NCI-H1092 (cell line): ENCODE measurements around the gene NME7.
"Not testable (repeated sequence)": the region's sequence is repeated elsewhere in the genome, so short reads cannot be mapped to it uniquely, and the experiment has no call there.

ENCODE experiments used
- DNase-seq: peaks from one replicate; lab custom pipeline; 2025; lab: John Stamatoyannopoulos, UW

NME7 gene

GRCh38 chr1:169214598-169214997 is 153.0 kb downstream of the NME7 start:
- DNase-seq, result no peak

GRCh38 chr1:169212088-169212487 is 155.5 kb downstream of the NME7 start:
- DNase-seq, result no peak

GRCh38 chr1:169207797-169208520 is 159.6 kb downstream of the NME7 start:
- DNase-seq, result no peak

GRCh38 chr1:169204157-169204556 is 163.4 kb downstream of the NME7 start:
- no peak for DNase-seq

GRCh38 chr1:169202791-169203665 is 164.6 kb downstream of the NME7 start:
- DNase-seq, result no peak

- DNase-seq, result no peak
Measured at GRCh38 chr1:169201084-169201619, 166.4 kb downstream of the NME7 start.

GRCh38 chr1:169200319-169200718 is 167.3 kb downstream of the NME7 start:
- DNase-seq, result no peak

- DNase-seq, result no peak
Measured at GRCh38 chr1:169196581-169196980, 171.0 kb downstream of the NME7 start.

GRCh38 chr1:169196161-169196560 is 171.4 kb downstream of the NME7 start:
- no peak for DNase-seq

GRCh38 chr1:169193191-169193850 is 174.3 kb downstream of the NME7 start:
- no peak for DNase-seq

- DNase-seq, result no peak
Measured at GRCh38 chr1:169186106-169186505, 181.5 kb downstream of the NME7 start.

- DNase-seq, result no peak
Measured at GRCh38 chr1:169184812-169185211, 182.8 kb downstream of the NME7 start.

- DNase-seq, result no peak
Measured at GRCh38 chr1:169180174-169180573, 187.4 kb downstream of the NME7 start.

- DNase-seq, result not testable (repeated sequence)
Measured at GRCh38 chr1:169179431-169179830, 188.2 kb downstream of the NME7 start.

- no peak for DNase-seq
Measured at GRCh38 chr1:169175461-169175860, 192.1 kb downstream of the NME7 start.

GRCh38 chr1:169163059-169163458 is 204.5 kb downstream of the NME7 start:
- DNase-seq, result no peak

GRCh38 chr1:169161496-169162194 is 206.0 kb downstream of the NME7 start:
- DNase-seq, result no peak

GRCh38 chr1:169160845-169161495 is 206.6 kb downstream of the NME7 start:
- no peak for DNase-seq

- DNase-seq, result no peak
Measured at GRCh38 chr1:169156580-169156979, 211.0 kb downstream of the NME7 start.

- no peak for DNase-seq
Measured at GRCh38 chr1:169155675-169156074, 211.9 kb downstream of the NME7 start.

- DNase-seq, result no peak
Measured at GRCh38 chr1:169151338-169151837, 216.2 kb downstream of the NME7 start.
